HEK293 (cell line): ENCODE measurements around the gene PHKA1.

ENCODE experiments used
- CTCF ChIA-PET: fragments of 350-600 bp; formaldehyde crosslinking; extraction: SDS; loops from one replicate; lab custom pipeline; 2021; ENCODE audit warnings: antibody characterized with exemption; lab: Yijun Ruan, JAX
- POLR2A ChIA-PET: fragments of 300-600 bp; formaldehyde crosslinking; extraction: SDS; loops from one replicate; lab custom pipeline; 2020; ENCODE audit warnings: antibody characterized with exemption, inconsistent platforms; lab: Yijun Ruan, JAX
- H3K27ac ChIP-seq: fragments of 200-500 bp; sonication (Bioruptor generic); 2 replicates; pipeline ENCODE4 v1.5.1; 2014; ENCODE audit warnings: low read depth, low read length, control low read depth, inconsistent platforms; ENCODE audit errors: extremely low read depth
- H3K36me3 ChIP-seq, 2 experiments: fragments of 200-500 bp in 1 of 2; sonication (Bioruptor generic) in 1 of 2; 1 replicate in 1 of 2; 2 replicates in 1 of 2; pipeline ENCODE4 v1.5.1; 2014 to 2017; ENCODE audit warnings: inconsistent platforms in 2 of 2, low read length in 2 of 2; ENCODE audit not compliant: control insufficient read depth in 2 of 2, insufficient read depth in 1 of 2
- H3K4me1 ChIP-seq: fragments of 200-500 bp; sonication (Bioruptor generic); 2 replicates; pipeline ENCODE4 v1.5.1; 2014; ENCODE audit warnings: mild to moderate bottlenecking, low read length, inconsistent platforms; ENCODE audit not compliant: control insufficient read depth, insufficient read depth
- H3K4me3 ChIP-seq: 2 replicates; pipeline ENCODE4 v1.5.1; 2011; ENCODE audit warnings: low read depth, mild to moderate bottlenecking, control low read depth, low read length, moderate library complexity
- H3K9me3 ChIP-seq: fragments of 200-500 bp; sonication (Bioruptor generic); 2 replicates; pipeline ENCODE4 v1.5.1; 2014; ENCODE audit warnings: low read depth, low read length, inconsistent platforms; ENCODE audit not compliant: control insufficient read depth, insufficient read depth
- BCL11A ChIP-seq: fragments of 450-650 bp; formaldehyde crosslinking; IDR thresholded peaks from 2 replicates; pipeline ENCODE4 v1.5.1; 2016; ENCODE audit warnings: low read depth, missing biosample characterization, missing genetic modification characterization
- HIC1 ChIP-seq: fragments of 450-650 bp; formaldehyde crosslinking; IDR thresholded peaks from 2 replicates; pipeline ENCODE4 v1.5.1; 2016; ENCODE audit warnings: missing biosample characterization, missing genetic modification characterization
- HOXC10 ChIP-seq: sonication (generic); formaldehyde crosslinking; IDR thresholded peaks from 2 replicates; pipeline ENCODE4 v1.8.1; 2023; ENCODE audit warnings: mild to moderate bottlenecking, missing genetic modification reagents
- KLF7 ChIP-seq: fragments of 450-650 bp; formaldehyde crosslinking; IDR thresholded peaks from 2 replicates; pipeline ENCODE4 v1.5.1; 2016; ENCODE audit warnings: missing biosample characterization, missing genetic modification characterization, borderline replicate concordance
- KLF8 ChIP-seq: fragments of 450-650 bp; formaldehyde crosslinking; IDR thresholded peaks from 2 replicates; pipeline ENCODE4 v1.5.1; 2016; ENCODE audit warnings: missing biosample characterization, missing genetic modification characterization
- SP3 ChIP-seq: fragments of 450-650 bp; formaldehyde crosslinking; IDR thresholded peaks from 2 replicates; pipeline ENCODE4 v1.5.1; 2016; ENCODE audit warnings: missing biosample characterization, missing genetic modification characterization
- YY1 ChIP-seq: fragments of 450-650 bp; formaldehyde crosslinking; IDR thresholded peaks from 2 replicates; pipeline ENCODE4 v1.5.1; 2018; ENCODE audit warnings: missing biosample characterization, missing genetic modification characterization
- ZBTB1 ChIP-seq: fragments of 450-650 bp; formaldehyde crosslinking; IDR thresholded peaks from 2 replicates; pipeline ENCODE4 v1.5.1; 2016; ENCODE audit warnings: missing biosample characterization, missing genetic modification characterization
- ZBTB11 ChIP-seq: fragments of 450-650 bp; formaldehyde crosslinking; conservative IDR thresholded peaks from 2 replicates; pipeline ENCODE4 v1.5.1; 2016; ENCODE audit warnings: low read depth, missing biosample characterization, missing genetic modification characterization
- ZBTB21 ChIP-seq: fragments of 450-650 bp; formaldehyde crosslinking; IDR thresholded peaks from 2 replicates; pipeline ENCODE4 v1.5.1; 2017; ENCODE audit warnings: missing biosample characterization, missing genetic modification characterization
- ZBTB6 ChIP-seq: fragments of 450-650 bp; formaldehyde crosslinking; IDR thresholded peaks from 2 replicates; pipeline ENCODE4 v1.5.1; 2017; ENCODE audit warnings: missing biosample characterization, missing genetic modification characterization
- ZNF24 ChIP-seq: fragments of 450-650 bp; formaldehyde crosslinking; IDR thresholded peaks from 2 replicates; pipeline ENCODE4 v1.5.1; 2016; ENCODE audit warnings: missing biosample characterization, missing genetic modification characterization
- ZNF311 ChIP-seq: fragments of 450-650 bp; formaldehyde crosslinking; IDR thresholded peaks from 2 replicates; pipeline ENCODE4 v1.5.1; 2017; ENCODE audit warnings: missing biosample characterization, missing genetic modification characterization, borderline replicate concordance
- ZNF335 ChIP-seq: fragments of 450-650 bp; formaldehyde crosslinking; conservative IDR thresholded peaks from 2 replicates; pipeline ENCODE4 v1.5.1; 2016; ENCODE audit warnings: missing biosample characterization, missing genetic modification characterization
- ZNF350 ChIP-seq: fragments of 450-650 bp; formaldehyde crosslinking; IDR thresholded peaks from 2 replicates; pipeline ENCODE4 v1.5.0; 2017; ENCODE audit warnings: missing biosample characterization, mild to moderate bottlenecking, missing genetic modification characterization
- ZNF366 ChIP-seq: fragments of 450-650 bp; formaldehyde crosslinking; conservative IDR thresholded peaks from 2 replicates; pipeline ENCODE4 v1.5.1; 2016; ENCODE audit warnings: missing biosample characterization, missing genetic modification characterization
- ZNF433 ChIP-seq: fragments of 450-650 bp; formaldehyde crosslinking; IDR thresholded peaks from 2 replicates; pipeline ENCODE4 v1.5.1; 2016; ENCODE audit warnings: missing biosample characterization, missing genetic modification characterization, low read depth
- ZNF510 ChIP-seq: fragments of 450-650 bp; formaldehyde crosslinking; IDR thresholded peaks from 2 replicates; pipeline ENCODE4 v1.5.1; 2018; ENCODE audit warnings: mild to moderate bottlenecking, missing genetic modification characterization, missing biosample characterization; ENCODE audit not compliant: insufficient replicate concordance
- ZNF513 ChIP-seq: fragments of 450-650 bp; IDR thresholded peaks from 2 replicates; pipeline ENCODE4 v1.5.1; 2018; ENCODE audit warnings: missing biosample characterization, missing genetic modification characterization
- ZNF518A ChIP-seq: fragments of 450-650 bp; formaldehyde crosslinking; conservative IDR thresholded peaks from 2 replicates; pipeline ENCODE4 v1.5.1; 2016; ENCODE audit warnings: low read depth, missing biosample characterization, missing genetic modification characterization
- ZNF549 ChIP-seq: fragments of 450-650 bp; IDR thresholded peaks from 2 replicates; pipeline ENCODE4 v1.5.1; 2018; ENCODE audit warnings: missing biosample characterization, missing genetic modification characterization, mild to moderate bottlenecking, inconsistent platforms, moderate library complexity
- ZNF571 ChIP-seq: fragments of 450-650 bp; formaldehyde crosslinking; IDR thresholded peaks from 2 replicates; pipeline ENCODE4 v1.5.0; 2017; ENCODE audit warnings: missing biosample characterization, missing genetic modification characterization
- ZNF660 ChIP-seq: fragments of 450-650 bp; IDR thresholded peaks from 2 replicates; pipeline ENCODE4 v1.5.1; 2018; ENCODE audit warnings: missing biosample characterization, mild to moderate bottlenecking, missing genetic modification characterization

The PHKA1 gene

GRCh38 chrX:72621163-72621562, 92.9 kb downstream of the PHKA1 start (continued):
- TF ChIP-seq YY1 (tag by site-specific recombination): no peak
- no peak for TF ChIP-seq ZBTB11

- CTCF ChIA-PET: no interaction called here
- no peak overlapping the region for H3K27ac ChIP-seq
- no peaks in the 10 kb centered on the region for H3K9me3 ChIP-seq
- H3K4me3 ChIP-seq: no peak overlapping the region
- H3K4me1 ChIP-seq: no peaks in the 10 kb centered on the region
- POLR2A ChIA-PET: interaction anchor here (0.6 to 0.7 kb wide), 2 partner anchors 24 to 1552 kb away, joined by 3 read pairs; no protein-coding TSS in a partner anchor
- H3K36me3 ChIP-seq: peaks cover 23 to 59% of the 10 kb centered on the region in 2 experiments
- peak; percentile 29; the same call in 1 of the 2 replicates for TF ChIP-seq HIC1 (tag by site-specific recombination)
- TF ChIP-seq HOXC10 (CRISPR knock-in tag): no peak
- no peak for TF ChIP-seq ZNF549
- TF ChIP-seq ZNF311 (tag by site-specific recombination): no peak
- no peak for TF ChIP-seq ZNF350 (tag by site-specific recombination)
- TF ChIP-seq ZNF366: peak; percentile 36; the same call in 1 of the 2 replicates
- TF ChIP-seq KLF7 (tag by site-specific recombination): no peak
- TF ChIP-seq ZNF660: peak; percentile 73; the same call in 1 of the 2 replicates
- TF ChIP-seq ZBTB6 (tag by site-specific recombination): no peak
- no peak for TF ChIP-seq BCL11A (tag by site-specific recombination)
- TF ChIP-seq ZBTB1 (tag by site-specific recombination): no peak
- TF ChIP-seq ZNF510: no peak
- TF ChIP-seq ZBTB21 (tag by site-specific recombination): peak; percentile 69
- 0 out of 2 replicates have a peak, but pooled peaks have one; percentile 35 for TF ChIP-seq KLF8 (tag by site-specific recombination)
- no peak for TF ChIP-seq ZNF335
- TF ChIP-seq ZNF513 (tag by site-specific recombination): no peak
- TF ChIP-seq ZNF433 (tag by site-specific recombination): no peak
- no peak for TF ChIP-seq ZNF571 (tag by site-specific recombination)
- TF ChIP-seq ZNF24 (tag by site-specific recombination): no peak
- TF ChIP-seq ZNF518A (tag by site-specific recombination): no peak
- peak; percentile 15; the same call in 1 of the 2 replicates for TF ChIP-seq SP3 (tag by site-specific recombination)
Observed at GRCh38 chrX:72620550-72621145, 93.5 kb downstream of the PHKA1 start.
